Neural cell (in vitro differentiated cells): ENCODE measurements around the gene METTL16. TPM values are rescaled to one million over a fixed set of nuclear protein-coding genes. Genes with fewer than 3 reads are reported as not detected.

Experiments
- H2AFZ ChIP-seq: fragments of 200-600, 300-800 bp; sonication (generic), shearing (Covaris generic); 2 replicates; pipeline ENCODE4 v1.6.0; 2014; ENCODE audit warnings: low read depth, mild to moderate bottlenecking, antibody characterized with exemption, low read length, moderate library complexity
- H3F3A ChIP-seq: fragments of 200-600 bp; shearing (Covaris generic); 2 replicates; pipeline ENCODE4 v1.6.1; 2016; ENCODE audit warnings: mild to moderate bottlenecking, moderate library complexity, mixed read lengths, antibody characterized with exemption, low read length; ENCODE audit not compliant: insufficient read depth, poor library complexity, severe bottlenecking
- H3K27ac ChIP-seq: fragments of 200-600, 300-800 bp; sonication (generic), shearing (Covaris generic); 2 replicates; pipeline ENCODE4 v1.5.1; 2014; ENCODE audit warnings: mild to moderate bottlenecking, low read length, moderate library complexity
- H3K27me3 ChIP-seq: fragments of 300-800, 200-600 bp; sonication (generic), shearing (Covaris generic); 2 replicates; pipeline ENCODE4 v1.6.0; 2014; ENCODE audit warnings: mild to moderate bottlenecking, low read depth, low read length, moderate library complexity; ENCODE audit not compliant: insufficient read depth
- H3K36me3 ChIP-seq: fragments of 300-800, 200-600 bp; sonication (generic), shearing (Covaris generic); 2 replicates; pipeline ENCODE4 v1.5.1; 2014; ENCODE audit warnings: mild to moderate bottlenecking, antibody characterized with exemption, low read length, moderate library complexity; ENCODE audit not compliant: insufficient read depth
- H3K4me2 ChIP-seq: fragments of 300-800, 200-600 bp; sonication (generic), shearing (Covaris generic); 2 replicates; pipeline ENCODE4 v1.6.0; 2014; ENCODE audit warnings: mild to moderate bottlenecking, low read length
- H3K4me3 ChIP-seq: fragments of 300-800, 200-600 bp; sonication (generic), shearing (Covaris generic); 2 replicates; pipeline ENCODE4 v1.5.1; 2014; ENCODE audit warnings: mild to moderate bottlenecking, low read length, moderate library complexity
- H3K79me2 ChIP-seq: fragments of 200-600 bp; shearing (Covaris generic); replicated peaks from 2 replicates; pipeline ENCODE4 v1.6.0; 2014; ENCODE audit warnings: mild to moderate bottlenecking, low read length, moderate library complexity; ENCODE audit not compliant: insufficient read depth
- H3K9ac ChIP-seq: fragments of 300-800, 200-600 bp; sonication (generic), shearing (Covaris generic); 2 replicates; pipeline ENCODE4 v1.6.1; 2016; ENCODE audit warnings: mild to moderate bottlenecking, low read length, mixed read lengths
- H3K9me2 ChIP-seq: fragments of 200-600 bp; shearing (Covaris generic); 2 replicates; pipeline ENCODE4 v1.6.1; 2016; ENCODE audit warnings: mild to moderate bottlenecking, low read length, mixed read lengths; ENCODE audit not compliant: insufficient read depth
- H3K9me3 ChIP-seq: fragments of 200-600, 300-800 bp; sonication (generic), shearing (Covaris generic); 2 replicates; pipeline ENCODE4 v1.6.1; 2016; ENCODE audit warnings: mild to moderate bottlenecking, mixed run types, low read length, moderate library complexity, mixed read lengths
- H4K20me1 ChIP-seq: fragments of 200-600 bp; shearing (Covaris generic); 2 replicates; pipeline ENCODE4 v1.6.1; 2016; ENCODE audit warnings: mild to moderate bottlenecking, mixed run types; ENCODE audit not compliant: insufficient read depth
- EP300 ChIP-seq: fragments of 450-650 bp; conservative IDR thresholded peaks from 2 replicates; pipeline ENCODE4 v1.6.1; 2014; ENCODE audit warnings: antibody characterized with exemption, mild to moderate bottlenecking, moderate library complexity; ENCODE audit not compliant: poor library complexity, severe bottlenecking
- EZH2 ChIP-seq: fragments of 200-600, 300-800 bp; shearing (Covaris generic), sonication (generic); IDR thresholded peaks from 2 replicates; pipeline ENCODE4 v1.6.1; 2014; ENCODE audit warnings: antibody characterized with exemption, low read length, borderline replicate concordance, mild to moderate bottlenecking; ENCODE audit not compliant: insufficient read depth, poor library complexity, severe bottlenecking
- MXI1 ChIP-seq: fragments of 450-650 bp; conservative IDR thresholded peaks from 2 replicates; pipeline ENCODE4 v1.6.1; 2014; ENCODE audit warnings: antibody characterized with exemption, mild to moderate bottlenecking; ENCODE audit not compliant: poor library complexity, severe bottlenecking
- POLR2AphosphoS5 ChIP-seq: IDR thresholded peaks from 2 replicates; pipeline ENCODE4 v1.6.1; 2012
- RAD21 ChIP-seq: fragments of 450-650 bp; conservative IDR thresholded peaks from 2 replicates; pipeline ENCODE4 v1.6.1; 2014; ENCODE audit warnings: antibody characterized with exemption, mild to moderate bottlenecking, moderate library complexity
- SMC3 ChIP-seq: fragments of 450-650 bp; conservative IDR thresholded peaks from 2 replicates; pipeline ENCODE4 v1.6.1; 2014; ENCODE audit warnings: antibody characterized with exemption, mild to moderate bottlenecking, moderate library complexity; ENCODE audit not compliant: poor library complexity
- TAF1 ChIP-seq: IDR thresholded peaks from 2 replicates; pipeline ENCODE4 v1.6.1; 2012; ENCODE audit warnings: low read depth
- polyA plus RNA-seq: library from polyadenylated mRNA; depleted of rRNA; stranded (reverse); fragments of >200 nt; gene quantifications from 2 replicates; pipeline ENCODE4 v1.2.3, GENCODE V29; 2014
- TF ChIP-seq, protein P1 (sequence below): IDR thresholded peaks from 2 replicates; pipeline ENCODE4 v1.6.1; 2012; ENCODE audit warnings: borderline replicate concordance
- TF ChIP-seq, protein P2 (sequence below): fragments of 450-650 bp; IDR thresholded peaks from 2 replicates; pipeline ENCODE4 v1.5.1; 2014; ENCODE audit warnings: antibody characterized with exemption, mild to moderate bottlenecking, moderate library complexity; ENCODE audit not compliant: poor library complexity, severe bottlenecking

Gene METTL16
- polyA plus RNA-seq, 1 donor from 2014 or later, result 20.3 TPM

GRCh38 chr17:2369551-2370210 lies 142.0 kb downstream of the METTL16 start:
- Histone ChIP-seq H3K79me2 (no peaks in the 10 kb centered on the region), H3K9ac (no peak overlapping the region), H3K4me2 (no peak overlapping the region), H3K9me2 (no peaks in the 10 kb centered on the region), H3K36me3 (no peaks in the 10 kb centered on the region), H3K27ac (no peak overlapping the region), H3K4me3 (no peak overlapping the region), H3K9me3 (no peaks in the 10 kb centered on the region), H3K27me3 (no peaks in the 10 kb centered on the region), H3F3A (no peaks in the 10 kb centered on the region), H4K20me1 (no peaks in the 10 kb centered on the region), H2AFZ (no peak overlapping the region)
- no peak for TF ChIP-seq MXI1
- TF ChIP-seq RAD21, result no peak
- no peak for TF ChIP-seq EP300
- TF ChIP-seq, protein P1, sequence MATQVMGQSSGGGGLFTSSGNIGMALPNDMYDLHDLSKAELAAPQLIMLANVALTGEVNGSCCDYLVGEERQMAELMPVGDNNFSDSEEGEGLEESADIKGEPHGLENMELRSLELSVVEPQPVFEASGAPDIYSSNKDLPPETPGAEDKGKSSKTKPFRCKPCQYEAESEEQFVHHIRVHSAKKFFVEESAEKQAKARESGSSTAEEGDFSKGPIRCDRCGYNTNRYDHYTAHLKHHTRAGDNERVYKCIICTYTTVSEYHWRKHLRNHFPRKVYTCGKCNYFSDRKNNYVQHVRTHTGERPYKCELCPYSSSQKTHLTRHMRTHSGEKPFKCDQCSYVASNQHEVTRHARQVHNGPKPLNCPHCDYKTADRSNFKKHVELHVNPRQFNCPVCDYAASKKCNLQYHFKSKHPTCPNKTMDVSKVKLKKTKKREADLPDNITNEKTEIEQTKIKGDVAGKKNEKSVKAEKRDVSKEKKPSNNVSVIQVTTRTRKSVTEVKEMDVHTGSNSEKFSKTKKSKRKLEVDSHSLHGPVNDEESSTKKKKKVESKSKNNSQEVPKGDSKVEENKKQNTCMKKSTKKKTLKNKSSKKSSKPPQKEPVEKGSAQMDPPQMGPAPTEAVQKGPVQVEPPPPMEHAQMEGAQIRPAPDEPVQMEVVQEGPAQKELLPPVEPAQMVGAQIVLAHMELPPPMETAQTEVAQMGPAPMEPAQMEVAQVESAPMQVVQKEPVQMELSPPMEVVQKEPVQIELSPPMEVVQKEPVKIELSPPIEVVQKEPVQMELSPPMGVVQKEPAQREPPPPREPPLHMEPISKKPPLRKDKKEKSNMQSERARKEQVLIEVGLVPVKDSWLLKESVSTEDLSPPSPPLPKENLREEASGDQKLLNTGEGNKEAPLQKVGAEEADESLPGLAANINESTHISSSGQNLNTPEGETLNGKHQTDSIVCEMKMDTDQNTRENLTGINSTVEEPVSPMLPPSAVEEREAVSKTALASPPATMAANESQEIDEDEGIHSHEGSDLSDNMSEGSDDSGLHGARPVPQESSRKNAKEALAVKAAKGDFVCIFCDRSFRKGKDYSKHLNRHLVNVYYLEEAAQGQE, result no peak
- TF ChIP-seq, protein P2, sequence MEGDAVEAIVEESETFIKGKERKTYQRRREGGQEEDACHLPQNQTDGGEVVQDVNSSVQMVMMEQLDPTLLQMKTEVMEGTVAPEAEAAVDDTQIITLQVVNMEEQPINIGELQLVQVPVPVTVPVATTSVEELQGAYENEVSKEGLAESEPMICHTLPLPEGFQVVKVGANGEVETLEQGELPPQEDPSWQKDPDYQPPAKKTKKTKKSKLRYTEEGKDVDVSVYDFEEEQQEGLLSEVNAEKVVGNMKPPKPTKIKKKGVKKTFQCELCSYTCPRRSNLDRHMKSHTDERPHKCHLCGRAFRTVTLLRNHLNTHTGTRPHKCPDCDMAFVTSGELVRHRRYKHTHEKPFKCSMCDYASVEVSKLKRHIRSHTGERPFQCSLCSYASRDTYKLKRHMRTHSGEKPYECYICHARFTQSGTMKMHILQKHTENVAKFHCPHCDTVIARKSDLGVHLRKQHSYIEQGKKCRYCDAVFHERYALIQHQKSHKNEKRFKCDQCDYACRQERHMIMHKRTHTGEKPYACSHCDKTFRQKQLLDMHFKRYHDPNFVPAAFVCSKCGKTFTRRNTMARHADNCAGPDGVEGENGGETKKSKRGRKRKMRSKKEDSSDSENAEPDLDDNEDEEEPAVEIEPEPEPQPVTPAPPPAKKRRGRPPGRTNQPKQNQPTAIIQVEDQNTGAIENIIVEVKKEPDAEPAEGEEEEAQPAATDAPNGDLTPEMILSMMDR, result peak; percentile 15

DNA sequence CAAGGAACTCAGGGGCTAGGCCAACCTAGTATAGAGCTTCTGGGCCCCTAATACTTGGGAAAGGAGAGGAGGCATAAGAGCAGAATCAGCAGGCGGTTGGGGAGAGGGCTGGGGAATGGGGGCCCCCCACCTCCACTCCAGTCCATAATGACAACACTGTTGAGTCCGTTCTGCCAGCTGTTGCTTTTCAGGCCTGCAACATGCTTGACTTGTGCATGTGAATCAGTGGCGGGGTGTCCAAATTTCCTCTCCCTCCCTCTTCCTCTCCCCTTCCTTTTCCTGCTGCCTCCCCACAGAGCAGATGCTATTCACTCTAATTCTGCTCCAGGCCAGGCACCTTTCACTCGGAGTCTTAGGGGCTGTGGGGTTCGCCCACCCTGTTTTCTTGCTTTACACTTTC lies 142.6 kb downstream of the METTL16 start:
- Histone ChIP-seq H3K9me3 (no peaks in the 10 kb centered on the region), H3K9ac (no peak overlapping the region), H4K20me1 (no peaks in the 10 kb centered on the region), H3K27ac (no peak overlapping the region), H3K9me2 (no peaks in the 10 kb centered on the region), H3K79me2 (no peaks in the 10 kb centered on the region), H3K27me3 (no peaks in the 10 kb centered on the region), H3K4me3 (no peak overlapping the region), H2AFZ (no peak overlapping the region), H3K4me2 (no peak overlapping the region), H3F3A (no peaks in the 10 kb centered on the region), H3K36me3 (no peaks in the 10 kb centered on the region)
- TF ChIP-seq EZH2 (no peak), POLR2AphosphoS5 (no peak), EP300 (no peak), SMC3 (no peak), RAD21 (no peak), TAF1 (no peak), MXI1 (no peak)
- TF ChIP-seq, protein P2, result no peak
- TF ChIP-seq, protein P1, result no peak
